ENCODE measurements around the gene KCNQ1OT1.

DNA sequence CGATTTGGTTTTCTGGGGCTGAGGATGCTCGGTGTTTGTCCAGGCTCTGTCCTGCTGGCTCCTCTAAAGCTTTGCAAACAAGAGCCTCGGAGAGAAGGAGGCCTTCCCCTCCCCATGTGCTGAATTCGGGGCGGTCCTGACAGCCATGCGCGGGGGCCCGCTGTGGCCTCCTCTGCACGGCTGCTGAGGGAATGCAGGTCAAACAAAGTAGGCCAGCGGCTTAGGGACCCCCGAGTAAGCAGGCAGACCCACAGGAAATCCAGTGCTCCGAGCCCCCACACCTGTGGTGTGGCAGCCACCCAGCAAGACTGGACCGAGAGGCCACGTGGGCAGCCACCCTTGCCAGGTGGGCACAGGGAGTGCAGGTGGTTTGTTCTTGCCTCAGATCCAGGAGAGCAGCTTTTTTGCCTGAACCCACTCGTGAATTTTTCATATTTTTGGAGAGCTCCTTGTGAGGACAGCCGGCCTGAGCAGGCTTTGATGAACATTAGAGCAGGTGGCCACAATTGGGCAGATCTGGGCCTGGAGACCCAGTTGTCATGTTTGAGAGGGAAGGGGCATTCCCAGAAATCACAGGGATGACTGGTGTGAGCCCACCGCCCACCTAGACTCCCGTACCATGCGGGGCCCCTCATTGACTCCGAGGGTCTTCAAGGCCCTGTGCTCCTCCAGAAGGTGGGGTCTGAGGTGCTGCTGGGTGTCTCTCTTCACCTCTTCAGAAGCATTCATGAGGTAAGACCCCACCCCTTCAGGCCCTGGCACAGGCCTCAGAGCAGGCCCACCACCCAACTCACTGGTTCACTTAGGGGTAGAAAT, 43.0 kb upstream of the KCNQ1OT1 start:
- TF ChIP-seq, protein P1, sequence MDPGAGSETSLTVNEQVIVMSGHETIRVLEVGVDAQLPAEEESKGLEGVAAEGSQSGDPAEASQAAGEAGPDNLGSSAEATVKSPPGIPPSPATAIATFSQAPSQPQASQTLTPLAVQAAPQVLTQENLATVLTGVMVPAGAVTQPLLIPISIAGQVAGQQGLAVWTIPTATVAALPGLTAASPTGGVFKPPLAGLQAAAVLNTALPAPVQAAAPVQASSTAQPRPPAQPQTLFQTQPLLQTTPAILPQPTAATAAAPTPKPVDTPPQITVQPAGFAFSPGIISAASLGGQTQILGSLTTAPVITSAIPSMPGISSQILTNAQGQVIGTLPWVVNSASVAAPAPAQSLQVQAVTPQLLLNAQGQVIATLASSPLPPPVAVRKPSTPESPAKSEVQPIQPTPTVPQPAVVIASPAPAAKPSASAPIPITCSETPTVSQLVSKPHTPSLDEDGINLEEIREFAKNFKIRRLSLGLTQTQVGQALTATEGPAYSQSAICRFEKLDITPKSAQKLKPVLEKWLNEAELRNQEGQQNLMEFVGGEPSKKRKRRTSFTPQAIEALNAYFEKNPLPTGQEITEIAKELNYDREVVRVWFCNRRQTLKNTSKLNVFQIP (CRISPR knock-in tag; IDR thresholded peaks at IDR 0.05; ENCODE audit: borderline replicate concordance, low read depth): no peak
- TF ChIP-seq CREB5 (CRISPR knock-in tag; IDR thresholded peaks at IDR 0.05; ENCODE audit: low read depth): no peak
